Endothelial cell of umbilical vein (primary cell): ENCODE data around the gene CFAP77. TPM values are rescaled to one million over a fixed set of nuclear protein-coding genes. Genes with fewer than 3 reads are reported as not detected.

Source experiments
- BruUV-seq: library from RNA; stranded (reverse); fragments of 400-500 nt; replicated peaks from 2 replicates; lab custom pipeline; 2021; lab: Mats Ljungman, UMichigan
- CTCF ChIA-PET: fragments of 300-600, 350-600 bp; sonication (Branson Sonifier 250); formaldehyde crosslinking; loops from one replicate; lab custom pipeline; 2021; ENCODE audit warnings: antibody characterized with exemption, inconsistent platforms; lab: Charles Lee
- POLR2A ChIA-PET: fragments of 300-600, 350-600 bp; sonication (Branson Sonifier 250); formaldehyde crosslinking; loops from one replicate; lab custom pipeline; 2021; ENCODE audit warnings: antibody characterized with exemption, inconsistent platforms; lab: Charles Lee
- DNase-seq: peaks from one replicate; pipeline ENCODE4 v3.0.0-alpha.2; 2011; ENCODE audit warnings: low read depth, low spot score
- FAIRE-seq: peaks from 2 replicates; lab custom pipeline; 2011; peaks lifted over from hg19 to GRCh38; lab: Jason Lieb, UNC
- H2AFZ ChIP-seq: 2 replicates; pipeline ENCODE4 v1.6.0; 2012; ENCODE audit warnings: low read depth, low read length, control low read depth, inconsistent platforms
- H3K27ac ChIP-seq: 2 replicates; pipeline ENCODE4 v1.5.1; 2011; ENCODE audit warnings: low read depth, mild to moderate bottlenecking, control low read depth, low read length, moderate library complexity; ENCODE audit not compliant: insufficient read depth
- H3K27me3 ChIP-seq, 2 experiments: 2 replicates each; pipeline versions ENCODE4 v1.6.0 to v1.6.1; 2011; ENCODE audit warnings: low read length in 2 of 2, mixed read lengths in 1 of 2; ENCODE audit not compliant: control insufficient read depth in 2 of 2, insufficient read depth in 2 of 2
- H3K36me3 ChIP-seq, 2 experiments: 2 replicates in 1 of 2; 3 replicates in 1 of 2; pipeline ENCODE4 v1.5.1; 2011; ENCODE audit warnings: low read length in 2 of 2, mild to moderate bottlenecking in 1 of 2, moderate library complexity in 1 of 2; ENCODE audit not compliant: control insufficient read depth in 2 of 2, insufficient read depth in 2 of 2; ENCODE audit errors: extremely low read depth in 1 of 2
- H3K4me1 ChIP-seq: 3 replicates; pipeline ENCODE4 v1.5.1; 2011; ENCODE audit warnings: mild to moderate bottlenecking, low read length; ENCODE audit not compliant: control insufficient read depth, insufficient read depth; ENCODE audit errors: extremely low read depth
- H3K4me2 ChIP-seq: 2 replicates; pipeline ENCODE4 v1.6.1; 2011; ENCODE audit warnings: low read length, control low read depth, mixed read lengths; ENCODE audit not compliant: insufficient read depth
- H3K4me3 ChIP-seq, 3 experiments: fragments of 200-600 bp in 1 of 3; sonication (generic), shearing (Covaris generic) in 1 of 3; replicated peaks in 1 of 3; 2 replicates each; pipeline ENCODE4 v1.5.1; 2011 to 2016; ENCODE audit warnings: control low read depth in 3 of 3, low read length in 3 of 3, mild to moderate bottlenecking in 2 of 3, inconsistent platforms in 1 of 3, low read depth in 1 of 3, moderate library complexity in 1 of 3; ENCODE audit not compliant: insufficient read depth in 1 of 3
- H3K79me2 ChIP-seq: 2 replicates; pipeline ENCODE4 v1.6.0; 2012; ENCODE audit warnings: low read length, inconsistent platforms; ENCODE audit not compliant: control insufficient read depth, insufficient read depth
- H3K9ac ChIP-seq: replicated peaks from 2 replicates; pipeline ENCODE3; 2011; ENCODE audit warnings: low read length, control low read depth; ENCODE audit not compliant: insufficient read depth; ENCODE audit errors: extremely low read depth
- H3K9me1 ChIP-seq: replicated peaks from 3 replicates; pipeline ENCODE4 v1.6.0; 2011; ENCODE audit warnings: mild to moderate bottlenecking, low read length; ENCODE audit not compliant: control insufficient read depth, insufficient read depth; ENCODE audit errors: extremely low read depth
- H3K9me3 ChIP-seq: replicated peaks from 2 replicates; pipeline ENCODE4 v1.5.1; 2012; ENCODE audit warnings: low read length, inconsistent platforms; ENCODE audit not compliant: control insufficient read depth, insufficient read depth
- H4K20me1 ChIP-seq: replicated peaks from 2 replicates; pipeline ENCODE3; 2011; ENCODE audit warnings: mild to moderate bottlenecking, low read length; ENCODE audit not compliant: control insufficient read depth, insufficient read depth; ENCODE audit errors: extremely low read depth
- EZH2 ChIP-seq: IDR thresholded peaks from 2 replicates; pipeline ENCODE4 v1.6.1; 2012; ENCODE audit warnings: borderline replicate concordance, low read depth, mild to moderate bottlenecking, moderate library complexity, low read length, inconsistent platforms; ENCODE audit not compliant: severe bottlenecking
- FOS ChIP-seq: IDR thresholded peaks from 2 replicates; pipeline ENCODE4 v1.6.1; 2011; ENCODE audit warnings: mild to moderate bottlenecking, low read length, moderate library complexity, borderline replicate concordance; ENCODE audit not compliant: insufficient read depth
- GATA2 ChIP-seq: IDR thresholded peaks from 2 replicates; pipeline ENCODE4 v1.7.0; 2011; ENCODE audit warnings: low read depth, mild to moderate bottlenecking, moderate library complexity, mixed read lengths, low read length; ENCODE audit not compliant: insufficient read length, insufficient read depth
- JUN ChIP-seq: IDR thresholded peaks from 2 replicates; pipeline ENCODE4 v1.6.1; 2011; ENCODE audit warnings: borderline replicate concordance, low read depth; ENCODE audit not compliant: insufficient read length, insufficient read depth
- MYC ChIP-seq: IDR thresholded peaks from one replicate; pipeline ENCODE4 v1.6.1; 2011; ENCODE audit warnings: mild to moderate bottlenecking, low read depth, low read length
- POLR2A ChIP-seq: IDR thresholded peaks from 2 replicates; pipeline ENCODE4 v1.6.1; 2012; ENCODE audit warnings: low read depth, mild to moderate bottlenecking, control low read depth, low read length
- POLR2AphosphoS5 ChIP-seq: IDR thresholded peaks from 2 replicates; pipeline ENCODE4 v1.6.1; 2012; ENCODE audit warnings: low read depth, mild to moderate bottlenecking, control low read depth, low read length, moderate library complexity; ENCODE audit not compliant: insufficient read depth
- dilution Hi-C: fragments of 300-500 bp; cut with MboI; formaldehyde crosslinking; loops from one replicate; pipeline ENCODE4 v1.15.0; 2019; ENCODE audit warnings: low sequenced_read_pairs; ENCODE audit not compliant: extremely low pct_ligation_motif_present
- intact Hi-C: fragments of 100-400 bp; cut with micrococcal nuclease; formaldehyde crosslinking; loops from one replicate; pipeline ENCODE4 v1.10.0; 2022
- polyA plus RNA-seq, 4 experiments: library from polyadenylated mRNA; depleted of rRNA in 3 of 4; stranded (reverse) in 3 of 4; unstranded in 1 of 4; fragments of >200 nt; gene quantifications; 2 replicates each; pipeline versions ENCODE4 v1.2.1 to v1.2.3, GENCODE V29; 2011 to 2012; ENCODE audit warnings: missing spikeins in 1 of 4
- total RNA-seq: library from RNA; stranded (reverse); gene quantifications from 2 replicates; pipeline ENCODE4 v1.2.3, GENCODE V29; 2021
- TF ChIP-seq, protein P1 (sequence below): IDR thresholded peaks from 2 replicates; pipeline ENCODE4 v1.6.1; 2011; ENCODE audit not compliant: insufficient read depth, insufficient read length
- TF ChIP-seq, protein P2 (sequence below), 2 donors: IDR thresholded peaks; 1 replicate in 1 of 2; 2 replicates in 1 of 2; pipeline ENCODE4 v1.5.1; 2011; ENCODE audit warnings: low read length in 2 of 2, mild to moderate bottlenecking in 2 of 2, moderate library complexity in 2 of 2, control low read depth in 1 of 2, inconsistent platforms in 1 of 2, low read depth in 1 of 2; ENCODE audit not compliant: insufficient read depth in 1 of 2; ENCODE audit errors: extremely low read depth in 1 of 2

The CFAP77 gene
- total and polyA plus RNA-seq, 2 donors (not counting 3 experiments of a cell fraction or from before 2014, with no cell fraction given), result not detected

DNA sequence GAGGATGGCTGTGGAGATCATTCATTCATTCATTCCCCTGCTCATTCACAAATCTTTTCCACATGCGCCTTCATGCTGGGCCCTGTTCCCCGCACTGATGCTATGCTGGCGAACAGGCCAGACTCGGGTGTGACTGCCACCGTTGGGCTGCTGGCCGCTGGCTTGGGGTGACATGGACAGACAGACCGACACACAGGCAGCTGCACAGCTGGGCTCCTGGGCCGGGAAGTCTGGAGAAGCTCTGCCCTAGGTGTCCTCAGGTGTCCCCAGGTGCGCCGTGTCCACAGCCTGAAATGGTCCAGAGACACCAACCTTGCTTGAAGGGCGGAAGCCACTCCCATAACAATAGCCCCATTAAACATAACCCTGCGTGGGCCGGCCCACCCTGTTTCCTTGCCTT is 137.4 kb downstream of the CFAP77 start:
- Histone ChIP-seq H2AFZ (no peak overlapping the region), H3K4me3 (no peak overlapping the region), H3K27me3 (peaks cover 0 to 3% of the 10 kb centered on the region in 2 experiments), H3K4me2 (no peak overlapping the region), H3K79me2 (no peaks in the 10 kb centered on the region), H3K27ac (no peak overlapping the region), H3K36me3 (no peaks in the 10 kb centered on the region), H3K9me3 (no peaks in the 10 kb centered on the region), H4K20me1 (no peaks in the 10 kb centered on the region), H3K9me1 (no peaks in the 10 kb centered on the region), H3K4me1 (peaks cover 14% of the 10 kb centered on the region), H3K9ac (no peak overlapping the region)
- dilution Hi-C loops, result no loop called here
- TF ChIP-seq EZH2 (no peak), MYC (no peak), FOS (no peak), POLR2A (no peak), JUN (no peak), POLR2AphosphoS5 (no peak), GATA2 (no peak)
- TF ChIP-seq, protein P1, sequence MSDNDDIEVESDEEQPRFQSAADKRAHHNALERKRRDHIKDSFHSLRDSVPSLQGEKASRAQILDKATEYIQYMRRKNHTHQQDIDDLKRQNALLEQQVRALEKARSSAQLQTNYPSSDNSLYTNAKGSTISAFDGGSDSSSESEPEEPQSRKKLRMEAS, result no peak
- TF ChIP-seq, protein P2, sequence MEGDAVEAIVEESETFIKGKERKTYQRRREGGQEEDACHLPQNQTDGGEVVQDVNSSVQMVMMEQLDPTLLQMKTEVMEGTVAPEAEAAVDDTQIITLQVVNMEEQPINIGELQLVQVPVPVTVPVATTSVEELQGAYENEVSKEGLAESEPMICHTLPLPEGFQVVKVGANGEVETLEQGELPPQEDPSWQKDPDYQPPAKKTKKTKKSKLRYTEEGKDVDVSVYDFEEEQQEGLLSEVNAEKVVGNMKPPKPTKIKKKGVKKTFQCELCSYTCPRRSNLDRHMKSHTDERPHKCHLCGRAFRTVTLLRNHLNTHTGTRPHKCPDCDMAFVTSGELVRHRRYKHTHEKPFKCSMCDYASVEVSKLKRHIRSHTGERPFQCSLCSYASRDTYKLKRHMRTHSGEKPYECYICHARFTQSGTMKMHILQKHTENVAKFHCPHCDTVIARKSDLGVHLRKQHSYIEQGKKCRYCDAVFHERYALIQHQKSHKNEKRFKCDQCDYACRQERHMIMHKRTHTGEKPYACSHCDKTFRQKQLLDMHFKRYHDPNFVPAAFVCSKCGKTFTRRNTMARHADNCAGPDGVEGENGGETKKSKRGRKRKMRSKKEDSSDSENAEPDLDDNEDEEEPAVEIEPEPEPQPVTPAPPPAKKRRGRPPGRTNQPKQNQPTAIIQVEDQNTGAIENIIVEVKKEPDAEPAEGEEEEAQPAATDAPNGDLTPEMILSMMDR (IDR thresholded peaks at IDR 0.05; ENCODE audit: extremely low read depth in 1 of 2, insufficient read depth in 1 of 2, low read depth in 1 of 2, low read length in 2 of 2), result no peak
- no TSS peak for BruUV-seq
- intact Hi-C loops, result loop anchor here (2.0 kb wide), 1 partner anchor 41 kb away; no protein-coding TSS in a partner anchor
- no peak for DNase-seq
- ChIA-PET POLR2A (no interaction called here), CTCF (interaction anchor here (1.1 to 1.4 kb wide), 2 partner anchors 13 to 40 kb away, joined by 3 read pairs; no protein-coding TSS in a partner anchor)
- no peak for FAIRE-seq
